Smooth muscle cell of bladder (primary cell): ENCODE results near the gene RAB33A. TPM values are rescaled to one million over a fixed set of nuclear protein-coding genes. Genes with fewer than 3 reads are reported as not detected.

Experiments used
- total RNA-seq: library from RNA; depleted of rRNA; stranded (reverse); fragments of >200 nt; gene quantifications from 2 replicates; pipeline ENCODE4 v1.2.3, GENCODE V29; 2014

The RAB33A gene
- total RNA-seq: 2.4 and 6.0 TPM in 2 replicates

DNA sequence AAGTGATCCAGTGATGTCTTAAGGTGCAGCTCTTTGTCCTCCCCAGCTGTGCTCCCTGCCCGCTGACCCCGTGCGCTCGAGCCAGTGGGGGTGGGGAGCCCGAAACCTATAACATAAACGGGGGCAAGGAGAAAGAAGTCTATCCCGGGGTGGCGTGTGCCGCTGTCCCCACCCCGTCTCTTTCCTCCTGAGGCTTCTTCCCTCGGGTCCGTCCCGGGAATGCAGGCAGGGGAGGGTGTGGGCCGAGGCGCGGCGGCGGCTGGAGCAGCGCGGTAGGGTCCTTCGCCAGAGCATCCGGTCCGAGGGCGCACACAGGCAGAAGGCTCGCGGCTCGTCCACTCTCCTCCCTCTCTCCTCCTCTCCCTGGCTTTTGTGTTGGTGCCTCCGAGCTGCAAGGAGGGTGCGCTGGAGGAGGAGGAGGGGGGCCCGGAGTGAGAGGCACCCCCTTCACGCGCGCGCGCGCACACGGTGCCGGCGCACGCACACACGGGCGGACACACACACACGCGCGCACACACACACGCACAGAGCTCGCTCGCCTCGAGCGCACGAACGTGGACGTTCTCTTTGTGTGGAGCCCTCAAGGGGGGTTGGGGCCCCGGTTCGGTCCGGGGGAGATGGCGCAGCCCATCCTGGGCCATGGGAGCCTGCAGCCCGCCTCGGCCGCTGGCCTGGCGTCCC lies at the start of gene RAB33A:
RAB33A (plus strand) TSS at position 517 of the 681 bp plus-strand sequence; CDS start at position 618, 101 bp downstream.

DNA sequence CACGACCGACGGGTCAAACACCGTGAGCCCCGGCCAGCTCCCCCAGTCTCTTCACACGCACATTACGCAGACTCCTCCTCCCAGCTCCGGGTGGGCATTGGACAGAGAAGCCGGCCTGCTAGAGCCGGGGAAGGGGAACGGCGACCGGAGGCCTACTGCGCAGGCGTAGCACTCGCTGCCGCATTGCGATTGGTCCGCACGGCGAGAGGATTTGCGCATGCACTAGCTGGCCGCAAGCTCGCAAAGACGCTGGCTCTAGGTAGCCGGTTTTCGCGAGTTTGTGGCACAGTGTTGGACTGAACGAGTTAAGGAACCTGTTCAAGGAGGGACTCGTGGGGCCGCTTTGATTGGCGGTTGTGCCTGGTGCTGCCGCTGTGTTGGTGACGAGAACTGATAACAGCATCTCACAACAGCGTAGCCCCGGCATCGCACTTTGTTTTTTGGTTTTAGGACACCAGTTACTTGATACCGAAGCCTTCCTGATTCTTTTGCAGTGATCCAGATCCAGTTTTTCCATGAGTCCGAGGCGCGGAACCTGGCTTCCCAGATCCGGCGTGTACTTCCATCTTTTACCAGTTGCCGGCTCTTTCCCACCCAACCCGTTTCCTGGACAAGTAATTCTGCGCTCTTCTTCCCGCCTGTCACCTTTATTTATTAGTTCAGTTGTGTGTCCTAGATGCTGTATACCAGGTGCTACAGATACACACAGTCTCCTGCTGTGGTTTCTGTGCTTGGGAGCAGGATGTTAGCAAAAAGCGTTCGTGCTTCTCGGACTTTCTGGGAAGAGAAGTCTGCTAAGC lies 5.9 kb upstream of the RAB33A start, which contains the start of gene AIFM1:
AIFM1 (minus strand) TSS at position 139 of the 800 bp plus-strand sequence. CDS start 185 bp downstream, outside the sequence.

Other genes starting within 250 kb of the RAB33A start
- 1.1 and 1.7 TPM in 2 replicates for gene BCORL1, start 189.3 kb upstream of the RAB33A start, total RNA-seq
- 8.0 and 9.1 TPM in 2 replicates for gene ELF4, start 61.5 kb upstream of the RAB33A start, total RNA-seq
- 22.9 and 23.6 TPM in 2 replicates for gene AIFM1, start 6.1 kb upstream of the RAB33A start, total RNA-seq
- 2.1 and 2.6 TPM in 2 replicates for gene ZNF280C, start 96.9 kb downstream of the RAB33A start, total RNA-seq
- gene SLC25A14, start 168.0 kb downstream of the RAB33A start, total RNA-seq: 9.1 and 13.7 TPM in 2 replicates
- gene GPR119, start 213.7 kb downstream of the RAB33A start, total RNA-seq: not detected in 2 replicates
- 30.2 and 37.5 TPM in 2 replicates for gene RBMX2, start 230.0 kb downstream of the RAB33A start, total RNA-seq